Ectodermal cell (in vitro differentiated cells): ENCODE measurements around the gene ADAM17.
A peak's percentile ranks its signal among the peaks of the same experiment; 100 is the strongest.
"Not testable (repeated sequence)": the region's sequence is repeated elsewhere in the genome, so short reads cannot be mapped to it uniquely, and the experiment has no call there.

Experiments used
- H3K27ac ChIP-seq: 2 replicates; pipeline ENCODE4 v1.7.0; 2013; ENCODE audit warnings: mild to moderate bottlenecking, low read depth, low read length; ENCODE audit not compliant: insufficient read depth, poor library complexity, severe bottlenecking
- H3K27me3 ChIP-seq: 2 replicates; pipeline ENCODE4 v1.7.0; 2013; ENCODE audit warnings: mild to moderate bottlenecking, low read length; ENCODE audit not compliant: insufficient read depth, control insufficient read depth, poor library complexity, severe bottlenecking
- H3K36me3 ChIP-seq: one replicate; pipeline ENCODE4 v1.7.0; 2013; ENCODE audit warnings: low read length; ENCODE audit not compliant: control insufficient read depth, insufficient read depth
- H3K4me1 ChIP-seq: one replicate; pipeline ENCODE4 v1.7.0; 2013; ENCODE audit warnings: low read length; ENCODE audit not compliant: control insufficient read depth, insufficient read depth
- H3K4me3 ChIP-seq: 2 replicates; pipeline ENCODE4 v1.7.0; 2013; ENCODE audit warnings: low read depth, low read length, control low read depth; ENCODE audit not compliant: insufficient read depth
- H3K9me3 ChIP-seq: 2 replicates; pipeline ENCODE4 v1.7.0; 2013; ENCODE audit warnings: mild to moderate bottlenecking, low read length, moderate library complexity; ENCODE audit not compliant: control insufficient read depth
- WGBS, 2 experiments: methylation state at CpG; one replicate each; pipeline ENCODE4 v1.1.7; 2013; ENCODE audit warnings: missing lambda C conversion rate in 2 of 2; 5-methylcytosine and 5-hydroxymethylcytosine counted together

Gene ADAM17

DNA sequence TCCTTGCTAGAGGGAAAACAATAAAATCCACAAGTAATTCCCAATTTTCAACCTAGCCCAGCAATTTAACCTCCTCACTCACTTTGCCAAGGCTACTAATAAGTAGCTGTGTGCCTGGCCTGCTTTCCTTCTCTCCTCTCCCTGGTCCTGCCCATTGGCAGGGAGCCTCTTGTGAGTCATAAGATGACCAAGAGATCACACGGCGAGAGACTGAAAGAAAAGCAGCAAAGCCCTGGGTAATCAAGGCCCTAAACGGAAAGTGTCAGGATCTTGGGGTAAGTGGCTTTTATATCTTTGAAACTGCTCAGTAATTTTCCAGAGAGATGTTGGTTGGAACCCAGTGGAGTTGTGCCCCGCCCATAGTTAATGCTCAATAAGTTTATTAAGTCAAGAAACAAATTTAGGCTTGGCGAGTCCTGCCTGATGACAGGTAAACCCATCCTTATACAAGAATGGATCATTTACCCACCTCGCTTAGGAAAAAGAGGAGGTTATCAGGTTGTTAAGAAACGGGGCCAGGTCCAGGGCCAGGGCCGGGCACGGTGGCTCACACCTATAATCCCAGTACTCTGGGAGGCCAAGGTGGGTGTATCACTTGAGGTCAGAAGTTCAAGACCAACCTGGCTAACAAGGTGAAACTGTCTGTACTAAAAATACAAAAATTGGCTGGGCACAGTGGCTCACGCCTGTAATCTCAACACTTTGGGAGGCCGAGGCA is 10.0 kb upstream of the ADAM17 start:
- Histone ChIP-seq H3K4me3 (no peak overlapping the region), H3K4me1 (no peaks in the 10 kb centered on the region), H3K9me3 (no peaks in the 10 kb centered on the region), H3K27ac (no peak overlapping the region), H3K36me3 (no peaks in the 10 kb centered on the region), H3K27me3 (no peaks in the 10 kb centered on the region)
- WGBS, 2 experiments = 91 to 92% methylated on average over 11 of the region's 11 CpGs

DNA sequence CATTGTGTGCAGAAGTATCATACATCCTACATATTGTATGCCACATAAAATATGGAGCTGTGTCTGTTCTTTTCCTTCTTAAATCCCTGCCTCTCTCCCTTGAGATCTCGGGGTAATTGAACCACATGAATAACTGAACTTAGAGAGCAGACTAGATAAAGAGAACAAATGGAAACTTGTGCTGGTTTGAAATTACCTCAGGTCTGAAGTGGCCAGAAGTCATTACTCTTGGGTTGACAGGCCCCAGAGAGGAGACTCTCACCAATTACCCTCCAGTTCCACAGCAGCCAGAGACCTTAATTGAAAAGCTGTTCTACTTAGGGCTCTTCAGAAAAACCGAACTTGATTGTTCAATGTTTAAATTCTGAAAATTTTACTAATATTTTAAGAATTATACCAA is 5.0 kb upstream of the ADAM17 start:
- no peaks in the 10 kb centered on the region for H3K4me1 ChIP-seq
- no peak overlapping the region for H3K27ac ChIP-seq
- 88 to 100% methylated on average over 1 to 2 of the region's 2 CpGs for WGBS, 2 experiments
- no peaks in the 10 kb centered on the region for H3K27me3 ChIP-seq
- no peak overlapping the region for H3K4me3 ChIP-seq
- H3K9me3 ChIP-seq = no peaks in the 10 kb centered on the region
- H3K36me3 ChIP-seq = no peaks in the 10 kb centered on the region

DNA sequence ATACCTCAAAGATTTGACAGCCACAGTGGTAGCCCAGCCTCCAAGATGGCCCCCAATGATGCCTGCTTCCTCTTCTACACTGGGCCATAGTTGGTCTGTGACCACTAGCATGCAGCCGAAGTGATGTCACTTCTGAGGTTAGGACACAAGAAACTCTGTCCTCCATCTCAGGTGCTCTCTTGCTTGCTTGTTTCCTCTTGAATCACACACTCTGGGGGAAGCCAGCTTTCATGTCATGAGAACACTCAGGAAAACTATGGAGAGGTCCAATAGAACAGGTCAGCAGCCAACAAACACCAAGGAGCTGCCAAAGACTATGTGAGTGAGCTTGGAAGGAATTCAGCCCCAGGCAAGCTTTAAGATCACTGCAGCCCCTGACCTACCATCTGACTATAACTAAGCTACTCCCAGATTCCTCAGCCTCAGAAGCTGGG is 3.3 kb upstream of the ADAM17 start:
- no peak overlapping the region for H3K27ac ChIP-seq
- 94 to 98% methylated on average over 1 of the region's 1 CpG for WGBS, 2 experiments
- H3K27me3 ChIP-seq = no peaks in the 10 kb centered on the region
- H3K36me3 ChIP-seq = no peaks in the 10 kb centered on the region
- H3K9me3 ChIP-seq = no peaks in the 10 kb centered on the region
- no peak overlapping the region for H3K4me3 ChIP-seq
- peaks cover 4% of the 10 kb centered on the region for H3K4me1 ChIP-seq

DNA sequence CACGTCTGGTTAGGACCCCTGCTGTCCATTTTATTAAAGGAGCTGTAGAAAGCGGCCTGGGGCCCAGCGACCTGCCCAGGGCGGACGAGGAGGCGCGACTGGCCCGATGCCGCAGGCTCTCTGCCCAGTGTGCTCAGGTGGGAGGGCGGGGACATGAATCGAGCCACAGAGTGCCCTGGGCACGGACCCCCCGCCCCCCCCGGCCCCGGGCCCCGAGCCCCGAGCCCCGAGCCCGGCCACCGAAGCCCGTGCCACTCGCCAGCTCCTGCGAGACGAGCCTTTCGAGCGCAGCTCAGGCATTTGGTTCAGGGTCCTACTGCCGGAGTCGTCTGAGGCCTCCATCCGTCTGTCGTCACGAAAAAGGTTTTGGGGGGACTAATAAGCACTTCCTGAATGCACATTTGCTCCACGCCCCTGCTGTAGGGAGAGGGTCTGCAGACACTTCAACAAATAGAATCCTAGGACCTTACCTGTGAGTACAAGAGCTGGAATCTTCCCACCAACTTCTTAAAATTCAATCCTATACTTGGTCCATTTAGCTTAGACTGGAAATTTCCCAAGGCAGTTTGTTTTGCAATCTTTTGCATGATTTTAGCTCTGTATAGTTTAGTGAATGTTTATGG is 602 bp upstream of the ADAM17 start:
- no peaks in the 10 kb centered on the region for H3K36me3 ChIP-seq
- 0 to 1% methylated on average over 31 to 32 of the region's 32 CpGs for WGBS, 2 experiments
- no peaks in the 10 kb centered on the region for H3K9me3 ChIP-seq
- H3K27ac ChIP-seq = peak overlapping the region; percentile 96
- H3K27me3 ChIP-seq = no peaks in the 10 kb centered on the region
- peaks cover 4% of the 10 kb centered on the region for H3K4me1 ChIP-seq
- peak overlapping the region; percentile 75 for H3K4me3 ChIP-seq

DNA sequence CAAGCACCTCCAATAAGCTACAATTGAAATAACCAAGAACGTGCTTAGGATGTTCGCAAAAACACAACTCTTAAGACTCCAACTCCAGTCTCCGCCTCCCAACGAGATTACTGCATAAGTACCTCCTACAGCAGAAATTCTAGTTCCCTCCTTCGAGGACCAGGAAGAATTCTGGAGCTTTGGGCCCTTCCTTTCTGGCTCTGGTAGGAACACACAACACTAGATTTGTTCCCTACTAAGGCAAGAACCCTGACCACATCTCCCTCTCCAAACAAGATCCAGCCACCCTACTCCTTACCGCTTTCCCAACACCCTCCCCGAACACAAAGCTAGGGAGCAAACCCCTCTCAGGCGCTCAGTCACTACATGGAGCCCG is 721 bp downstream of the ADAM17 start:
- Histone ChIP-seq H3K36me3 (no peaks in the 10 kb centered on the region), H3K4me3 (peak overlapping the region; percentile 75), H3K4me1 (peaks cover 4% of the 10 kb centered on the region), H3K27ac (peak overlapping the region; percentile 96), H3K27me3 (no peaks in the 10 kb centered on the region), H3K9me3 (no peaks in the 10 kb centered on the region)
- 1% methylated on average over 9 of the region's 9 CpGs for WGBS, 2 experiments

DNA sequence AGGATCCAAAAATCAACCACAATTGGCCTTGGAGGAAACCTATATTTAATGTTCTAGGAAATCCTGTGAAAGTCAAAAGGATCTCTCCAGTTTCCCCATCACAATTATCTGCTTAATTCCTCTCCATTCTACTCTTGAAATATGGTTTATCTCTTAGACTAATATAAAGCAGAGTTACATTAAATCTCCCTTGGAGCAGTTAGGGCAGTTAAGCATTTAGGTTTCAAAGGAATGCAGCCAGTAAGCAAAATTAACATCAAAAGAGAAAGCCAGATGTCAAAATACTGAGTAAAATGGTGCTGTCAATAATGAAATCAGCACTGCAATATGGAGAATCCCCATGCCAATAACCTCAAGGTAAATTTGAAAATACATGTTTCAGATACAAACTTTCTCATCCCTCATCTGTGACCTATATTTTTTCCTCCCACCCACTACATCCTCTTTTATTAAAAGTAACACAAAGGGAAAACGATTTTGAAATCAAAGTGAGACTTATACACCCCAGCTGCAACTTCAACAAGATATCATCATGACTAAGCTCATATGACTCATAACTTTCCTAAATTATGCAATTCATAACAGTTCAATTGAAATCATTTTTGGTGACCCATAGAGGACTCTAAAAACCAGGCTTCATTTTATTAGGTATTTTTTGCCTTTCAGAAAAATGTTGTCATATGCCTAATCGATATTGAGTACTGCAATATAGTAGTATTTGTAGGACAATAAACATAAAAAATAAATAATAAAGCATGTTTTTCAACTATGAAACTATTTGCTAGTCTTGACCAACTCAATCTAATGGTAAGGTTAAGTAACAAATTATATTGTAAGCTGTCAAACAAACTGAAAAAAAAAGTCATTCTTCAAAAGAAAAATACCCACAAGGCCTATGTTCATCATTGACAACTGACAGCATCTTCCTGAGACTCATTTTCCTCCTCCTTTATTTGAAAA is 3.1 kb downstream of the ADAM17 start:
- H3K4me1 ChIP-seq = peaks cover 4% of the 10 kb centered on the region
- H3K4me3 ChIP-seq = no peak overlapping the region

DNA sequence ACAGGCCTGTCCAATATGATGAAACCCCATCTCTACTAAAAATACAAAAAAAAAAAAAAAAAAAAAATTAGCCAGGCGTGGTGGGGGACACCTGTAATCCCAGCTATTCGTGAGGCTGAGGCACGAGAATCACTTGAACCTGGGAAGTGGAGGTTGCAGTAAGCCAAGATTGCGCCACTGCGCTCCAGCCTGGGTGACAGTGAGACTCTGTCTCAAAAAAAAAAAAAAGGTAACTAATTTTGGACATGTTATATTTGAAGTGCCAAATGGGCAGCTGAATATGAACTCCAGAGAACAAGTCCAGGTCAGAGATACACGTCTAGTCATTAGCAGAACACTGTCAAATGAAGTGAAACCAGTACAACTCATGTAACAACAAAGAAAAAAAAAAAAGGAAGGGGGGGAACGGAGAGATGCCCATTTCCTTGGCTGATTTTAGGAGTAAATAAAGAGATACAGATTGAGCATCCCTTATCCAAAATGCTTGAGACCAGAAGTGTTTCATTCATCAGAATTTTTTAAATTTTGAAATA is 4.7 kb downstream of the ADAM17 start:
- not testable (repeated sequence) for H3K9me3 ChIP-seq, H3K4me3 ChIP-seq, H3K36me3 ChIP-seq, H3K27ac ChIP-seq, H3K4me1 ChIP-seq, H3K27me3 ChIP-seq
- 93 to 94% methylated on average over 6 to 7 of the region's 7 CpGs for WGBS, 2 experiments

More for the DNA sequence above, 3.1 kb downstream of the ADAM17 start:
- Histone ChIP-seq H3K9me3 (no peaks in the 10 kb centered on the region), H3K36me3 (no peaks in the 10 kb centered on the region), H3K27ac (no peak overlapping the region), H3K27me3 (no peaks in the 10 kb centered on the region)
- WGBS, 2 experiments = 69 to 81% methylated on average over 1 of the region's 2 CpGs

DNA sequence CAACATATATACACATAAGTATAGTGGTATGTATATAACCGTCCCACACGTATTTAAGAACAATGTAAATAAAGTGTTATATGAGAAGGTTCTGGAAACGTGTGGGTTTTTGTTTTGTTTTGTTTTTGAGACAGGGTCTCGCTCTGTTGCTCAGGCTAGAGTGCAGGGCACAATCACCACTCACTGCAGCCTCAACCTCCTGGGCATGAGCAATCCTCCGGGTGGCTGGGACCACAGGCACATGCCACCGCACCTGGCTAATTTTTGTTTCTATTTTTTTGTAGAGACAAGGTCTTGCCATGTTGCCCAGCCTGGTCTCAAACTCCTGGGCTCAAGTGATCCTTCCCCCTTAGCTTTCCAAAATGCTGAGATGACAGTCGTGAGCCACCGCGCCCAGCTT is 6.2 kb downstream of the ADAM17 start:
- no peaks in the 10 kb centered on the region for H3K27me3 ChIP-seq
- H3K9me3 ChIP-seq = no peaks in the 10 kb centered on the region
- H3K4me3 ChIP-seq = no peak overlapping the region
- no peaks in the 10 kb centered on the region for H3K36me3 ChIP-seq
- H3K4me1 ChIP-seq = peaks cover 4% of the 10 kb centered on the region
- no peak overlapping the region for H3K27ac ChIP-seq
- WGBS, 2 experiments = 94% methylated on average over 9 of the region's 9 CpGs

DNA sequence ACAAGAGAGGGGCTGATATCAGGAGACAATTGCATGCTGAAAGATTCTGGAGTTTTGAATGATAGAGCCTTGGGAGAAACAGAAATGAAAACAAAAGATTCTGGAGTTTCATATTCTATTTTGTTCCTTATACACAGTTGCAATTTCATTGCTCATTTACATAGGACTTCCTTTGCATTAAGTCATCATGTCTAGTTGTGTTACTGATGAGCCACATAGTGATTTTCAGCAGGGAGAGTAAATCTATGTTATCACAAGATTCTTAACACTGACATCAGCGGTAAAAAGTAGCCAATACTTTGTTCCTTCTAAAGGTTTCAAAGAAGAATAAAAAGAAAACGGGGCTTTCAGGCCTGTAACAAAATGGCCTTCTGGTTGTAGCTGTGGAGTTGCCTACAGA is 7.1 kb downstream of the ADAM17 start:
- no peak overlapping the region for H3K27ac ChIP-seq
- no peaks in the 10 kb centered on the region for H3K27me3 ChIP-seq
- no peaks in the 10 kb centered on the region for H3K9me3 ChIP-seq
- H3K36me3 ChIP-seq = no peaks in the 10 kb centered on the region
- H3K4me1 ChIP-seq = no peaks in the 10 kb centered on the region
- no peak overlapping the region for H3K4me3 ChIP-seq
- 88 to 97% methylated on average over 2 of the region's 2 CpGs for WGBS, 2 experiments
